ENCODE data around the gene HES2. TPM values are rescaled to one million over a fixed set of nuclear protein-coding genes. Genes with fewer than 3 reads are reported as not detected.

HES2 gene
- total and polyA plus RNA-seq, 2 of the 4 experiments (the other 2 are of a cell fraction) = not detected

GRCh38 chr1:6460301-6461050 is 40.8 kb upstream of the HES2 start:
- H3K27me3 ChIP-seq (ENCODE audit: control insufficient read depth, insufficient read depth, low read length) = peaks cover 32% of the 10 kb centered on the region
- no peak overlapping the region for H3K9ac ChIP-seq (ENCODE audit: low read depth, low read length)
- WGBS, 2 experiments (ENCODE audit: extremely low coverage in 2 of 2, insufficient read length in 1 of 2) = 30% methylated on average over 8 of the region's 39 CpGs; no CpG with 5 or more reads in 1 of the 2 experiments
- no peaks in the 10 kb centered on the region for H3K9me1 ChIP-seq (ENCODE audit: insufficient read depth, low read length)
- DNase-seq (no peak), ATAC-seq (ENCODE audit: low read depth) (no peak)
- TF ChIP-seq SMC3 (IDR thresholded peaks at IDR 0.05; ENCODE audit: low read depth, low read length) = no peak
- no peak for TF ChIP-seq NFE2L2 (IDR thresholded peaks at IDR 0.05; ENCODE audit: low read depth, low read length)
- TF ChIP-seq, protein P1, sequence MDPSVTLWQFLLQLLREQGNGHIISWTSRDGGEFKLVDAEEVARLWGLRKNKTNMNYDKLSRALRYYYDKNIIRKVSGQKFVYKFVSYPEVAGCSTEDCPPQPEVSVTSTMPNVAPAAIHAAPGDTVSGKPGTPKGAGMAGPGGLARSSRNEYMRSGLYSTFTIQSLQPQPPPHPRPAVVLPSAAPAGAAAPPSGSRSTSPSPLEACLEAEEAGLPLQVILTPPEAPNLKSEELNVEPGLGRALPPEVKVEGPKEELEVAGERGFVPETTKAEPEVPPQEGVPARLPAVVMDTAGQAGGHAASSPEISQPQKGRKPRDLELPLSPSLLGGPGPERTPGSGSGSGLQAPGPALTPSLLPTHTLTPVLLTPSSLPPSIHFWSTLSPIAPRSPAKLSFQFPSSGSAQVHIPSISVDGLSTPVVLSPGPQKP (IDR thresholded peaks at IDR 0.05; ENCODE audit: borderline replicate concordance, low read depth, low read length) = no peak
- no peak for TF ChIP-seq USF2 (IDR thresholded peaks at IDR 0.05; ENCODE audit: low read depth, low read length)
- no peak for TF ChIP-seq BHLHE40 (IDR thresholded peaks at IDR 0.05; ENCODE audit: low read depth, low read length)
- TF ChIP-seq RFX5 (IDR thresholded peaks at IDR 0.05; ENCODE audit: low read depth, low read length) = no peak
- no peak for TF ChIP-seq CTCF (conservative IDR thresholded peaks at IDR 0.05; ENCODE audit: low read depth, low read length)
- TF ChIP-seq RCOR1 (IDR thresholded peaks at IDR 0.05; ENCODE audit: insufficient replicate concordance, low read length) = no peak
- TF ChIP-seq CEBPB (IDR thresholded peaks at IDR 0.05; ENCODE audit: low read depth, low read length) = no peak
- no peak for TF ChIP-seq MAZ (IDR thresholded peaks at IDR 0.05; ENCODE audit: borderline replicate concordance, low read depth, low read length)
- no peak for TF ChIP-seq RAD21 (IDR thresholded peaks at IDR 0.05; ENCODE audit: low read length)
- no peak for TF ChIP-seq CHD1 (IDR thresholded peaks at IDR 0.05; ENCODE audit: low read depth, low read length)
- TF ChIP-seq MXI1 (IDR thresholded peaks at IDR 0.05; ENCODE audit: borderline replicate concordance, low read depth, low read length) = no peak
- no peak for TF ChIP-seq MAFK (IDR thresholded peaks at IDR 0.05; ENCODE audit: low read depth, low read length)
- no peak for TF ChIP-seq FOS (IDR thresholded peaks at IDR 0.05; ENCODE audit: low read depth, low read length)
- TF ChIP-seq POLR2A (IDR thresholded peaks at IDR 0.05; ENCODE audit: low read depth, low read length) = no peak
- no peak overlapping the region for H3K14ac ChIP-seq (replicated peaks; ENCODE audit: low read depth, low read length)
- intact Hi-C loops (cut with micrococcal nuclease) (no loop called here), dilution Hi-C loops (cut with HindIII; ENCODE audit: low sequenced_read_pairs, unreplicated experiment) (no loop called here), in situ Hi-C loops (cut with MboI; ENCODE audit: low sequenced_read_pairs) (no loop called here)
- no peak overlapping the region for H2AK9ac ChIP-seq (replicated peaks; ENCODE audit: low read depth, low read length, poor library complexity)
- H2AFZ ChIP-seq (replicated peaks; ENCODE audit: low read length, poor library complexity) = no peak overlapping the region
- no peak overlapping the region for H3K4ac ChIP-seq (ENCODE audit: low read depth, low read length)
- BruUV-seq (replicated peaks) = no TSS peak
- no peaks in the 10 kb centered on the region for H3K79me1 ChIP-seq (ENCODE audit: low read depth in 1 of 2, low read length in 2 of 2)
- CTCF ChIA-PET = no interaction called here
- H2BK15ac ChIP-seq (ENCODE audit: low read depth, low read length) = no peak overlapping the region
- H4K8ac ChIP-seq (ENCODE audit: low read depth in 2 of 2, low read length in 2 of 2) = no peak overlapping the region
- no peak overlapping the region for H3K56ac ChIP-seq (ENCODE audit: extremely low read depth, insufficient read depth, low read length)
- H4K5ac ChIP-seq (ENCODE audit: low read depth, low read length) = no peak overlapping the region
- H3K4me2 ChIP-seq (ENCODE audit: low read depth, low read length) = no peak overlapping the region
- H2BK5ac ChIP-seq (ENCODE audit: low read depth, low read length, poor library complexity, severe bottlenecking) = no peak overlapping the region
- H3K36me3 ChIP-seq (ENCODE audit: control insufficient read depth, insufficient read depth, low read length) = peaks cover 15% of the 10 kb centered on the region
- no peaks in the 10 kb centered on the region; the same call in 1 of the 2 replicates for H3K4me1 ChIP-seq (ENCODE audit: control insufficient read depth, insufficient read depth, low read length)
- H2BK20ac ChIP-seq (ENCODE audit: low read depth, low read length) = no peak overlapping the region
- no peak overlapping the region for H3K27ac ChIP-seq (ENCODE audit: insufficient read depth, low read length)
- POLR2A ChIA-PET (ENCODE audit: unreplicated experiment) = no interaction called here
- H3K4me3 ChIP-seq (ENCODE audit: insufficient read depth, low read depth, low read length) = no peak overlapping the region
- H4K91ac ChIP-seq (ENCODE audit: insufficient read depth, low read depth, low read length) = no peak overlapping the region
- no peak overlapping the region for H2AK5ac ChIP-seq (ENCODE audit: low read depth, low read length)
- H2BK120ac ChIP-seq (ENCODE audit: low read depth, low read length) = no peak overlapping the region
- no peaks in the 10 kb centered on the region for H4K20me1 ChIP-seq (ENCODE audit: insufficient read depth, low read length)
- no peak overlapping the region for H3K18ac ChIP-seq (ENCODE audit: low read depth, low read length)
- H3K23ac ChIP-seq (ENCODE audit: low read depth, low read length) = no peak overlapping the region
- H3K9me3 ChIP-seq (ENCODE audit: control insufficient read depth, insufficient read depth, low read length) = no peaks in the 10 kb centered on the region
